K562 (cell line): ENCODE data around the gene TP53BP2. TPM values are rescaled to one million over a fixed set of nuclear protein-coding genes. Genes with fewer than 3 reads are reported as not detected.

Experiments used
- GMEB1 ChIP-seq: fragments of 250-450 bp; sonication (Bioruptor Pico); IDR thresholded peaks from 2 replicates; pipeline ENCODE4 v1.4.0; 2020; ENCODE audit warnings: mild to moderate bottlenecking
- HDAC3 ChIP-seq: fragments of 450-650 bp; IDR thresholded peaks from 2 replicates; pipeline ENCODE4 v1.6.1; 2018; ENCODE audit warnings: borderline replicate concordance, mild to moderate bottlenecking, moderate library complexity; ENCODE audit not compliant: partially characterized antibody
- POLR3A ChIP-seq: IDR thresholded peaks from 2 replicates; pipeline ENCODE4 v1.6.1; 2011; ENCODE audit warnings: borderline replicate concordance, mild to moderate bottlenecking, moderate library complexity; ENCODE audit not compliant: insufficient read length, insufficient read depth; ENCODE audit errors: extremely low read depth
- PRMT5 ChIP-seq: sonication (generic); formaldehyde crosslinking; IDR thresholded peaks from 2 replicates; pipeline ENCODE4 v1.5.0; 2020; ENCODE audit warnings: missing genetic modification reagents
- SLC30A9 ChIP-seq: fragments of 250-450 bp; sonication (Bioruptor Pico); IDR thresholded peaks from 2 replicates; pipeline ENCODE4 v1.8.0; 2022; ENCODE audit warnings: mild to moderate bottlenecking, moderate library complexity
- THRAP3 ChIP-seq: fragments of 450-650 bp; IDR thresholded peaks from 2 replicates; pipeline ENCODE4 v1.6.1; 2016; ENCODE audit warnings: mild to moderate bottlenecking, inconsistent platforms, borderline replicate concordance
- ZNF121 ChIP-seq: sonication (generic); formaldehyde crosslinking; conservative IDR thresholded peaks from 2 replicates; pipeline ENCODE4 v1.8.0; 2022; ENCODE audit warnings: missing genetic modification reagents
- ZNF146 ChIP-seq: IDR thresholded peaks from one replicate; pipeline ENCODE4 v1.6.1; 2018; ENCODE audit warnings: missing compliant biosample characterization; ENCODE audit not compliant: unreplicated experiment
- ZNF695 ChIP-seq: fragments of 450-650 bp; formaldehyde crosslinking; IDR thresholded peaks from 2 replicates; pipeline ENCODE4 v1.4.0; 2020; ENCODE audit warnings: mild to moderate bottlenecking, moderate library complexity
- polyA plus RNA-seq, 8 experiments: library from polyadenylated mRNA; depleted of rRNA in 4 of 8; stranded (reverse) in 5 of 8; unstranded in 3 of 8; fragments of >200 nt; fragmentation: Nextera tagmentation in 2 of 8; fragmentation: Illumina TruSeq in 1 of 8; extraction: Ambion mirVana in 2 of 8; extraction: Trizol in 1 of 8; gene quantifications; 2 replicates each; pipeline versions ENCODE4 v1.2.1 to v1.2.3, GENCODE V29; 2011 to 2014; ENCODE audit warnings: inconsistent platforms in 1 of 8, missing spikeins in 1 of 8
- total RNA-seq, 7 experiments: library from RNA; depleted of rRNA in 6 of 7; stranded (reverse); fragments of >200 nt in 6 of 7; fragmentation: Illumina TruSeq in 2 of 7; extraction: Trizol in 2 of 7; gene quantifications; 2 replicates each; pipeline versions ENCODE4 v1.2.1 to v1.2.3, GENCODE V29; 2011 to 2021; ENCODE audit warnings: low replicate concordance in 1 of 7
- TF ChIP-seq, protein P1 (sequence below): fragments of 250-450 bp; sonication (Bioruptor Pico); IDR thresholded peaks from 2 replicates; pipeline ENCODE4 v1.4.0; 2020; ENCODE audit warnings: mild to moderate bottlenecking, moderate library complexity, borderline replicate concordance
- TF ChIP-seq, protein P2 (sequence below): fragments of 200-800 bp; sonication (Bioruptor generic); IDR thresholded peaks from 2 replicates; pipeline ENCODE4 v1.6.1; 2016; ENCODE audit warnings: missing genetic modification characterization, missing compliant biosample characterization
- TF ChIP-seq, protein P3 (sequence below): fragments of 450-650 bp; formaldehyde crosslinking; IDR thresholded peaks from 2 replicates; pipeline ENCODE4 v1.4.0; 2020; ENCODE audit warnings: mild to moderate bottlenecking, mixed read lengths

The TP53BP2 gene
- total and polyA plus RNA-seq, 9 of the 15 experiments (the other 6 are each of a cell fraction or from before 2014, with no cell fraction given) = 17.0 to 69.6 (median 40.1) TPM

- TF ChIP-seq GMEB1 (CRISPR knock-in tag) = no peak
- no peak for TF ChIP-seq ZNF695 (CRISPR knock-in tag)
- no peak for TF ChIP-seq SLC30A9
- TF ChIP-seq, protein P1, sequence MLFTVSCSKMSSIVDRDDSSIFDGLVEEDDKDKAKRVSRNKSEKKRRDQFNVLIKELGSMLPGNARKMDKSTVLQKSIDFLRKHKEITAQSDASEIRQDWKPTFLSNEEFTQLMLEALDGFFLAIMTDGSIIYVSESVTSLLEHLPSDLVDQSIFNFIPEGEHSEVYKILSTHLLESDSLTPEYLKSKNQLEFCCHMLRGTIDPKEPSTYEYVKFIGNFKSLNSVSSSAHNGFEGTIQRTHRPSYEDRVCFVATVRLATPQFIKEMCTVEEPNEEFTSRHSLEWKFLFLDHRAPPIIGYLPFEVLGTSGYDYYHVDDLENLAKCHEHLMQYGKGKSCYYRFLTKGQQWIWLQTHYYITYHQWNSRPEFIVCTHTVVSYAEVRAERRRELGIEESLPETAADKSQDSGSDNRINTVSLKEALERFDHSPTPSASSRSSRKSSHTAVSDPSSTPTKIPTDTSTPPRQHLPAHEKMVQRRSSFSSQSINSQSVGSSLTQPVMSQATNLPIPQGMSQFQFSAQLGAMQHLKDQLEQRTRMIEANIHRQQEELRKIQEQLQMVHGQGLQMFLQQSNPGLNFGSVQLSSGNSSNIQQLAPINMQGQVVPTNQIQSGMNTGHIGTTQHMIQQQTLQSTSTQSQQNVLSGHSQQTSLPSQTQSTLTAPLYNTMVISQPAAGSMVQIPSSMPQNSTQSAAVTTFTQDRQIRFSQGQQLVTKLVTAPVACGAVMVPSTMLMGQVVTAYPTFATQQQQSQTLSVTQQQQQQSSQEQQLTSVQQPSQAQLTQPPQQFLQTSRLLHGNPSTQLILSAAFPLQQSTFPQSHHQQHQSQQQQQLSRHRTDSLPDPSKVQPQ (CRISPR knock-in tag) = no peak
- no peak for TF ChIP-seq ZNF121
- TF ChIP-seq, protein P2, sequence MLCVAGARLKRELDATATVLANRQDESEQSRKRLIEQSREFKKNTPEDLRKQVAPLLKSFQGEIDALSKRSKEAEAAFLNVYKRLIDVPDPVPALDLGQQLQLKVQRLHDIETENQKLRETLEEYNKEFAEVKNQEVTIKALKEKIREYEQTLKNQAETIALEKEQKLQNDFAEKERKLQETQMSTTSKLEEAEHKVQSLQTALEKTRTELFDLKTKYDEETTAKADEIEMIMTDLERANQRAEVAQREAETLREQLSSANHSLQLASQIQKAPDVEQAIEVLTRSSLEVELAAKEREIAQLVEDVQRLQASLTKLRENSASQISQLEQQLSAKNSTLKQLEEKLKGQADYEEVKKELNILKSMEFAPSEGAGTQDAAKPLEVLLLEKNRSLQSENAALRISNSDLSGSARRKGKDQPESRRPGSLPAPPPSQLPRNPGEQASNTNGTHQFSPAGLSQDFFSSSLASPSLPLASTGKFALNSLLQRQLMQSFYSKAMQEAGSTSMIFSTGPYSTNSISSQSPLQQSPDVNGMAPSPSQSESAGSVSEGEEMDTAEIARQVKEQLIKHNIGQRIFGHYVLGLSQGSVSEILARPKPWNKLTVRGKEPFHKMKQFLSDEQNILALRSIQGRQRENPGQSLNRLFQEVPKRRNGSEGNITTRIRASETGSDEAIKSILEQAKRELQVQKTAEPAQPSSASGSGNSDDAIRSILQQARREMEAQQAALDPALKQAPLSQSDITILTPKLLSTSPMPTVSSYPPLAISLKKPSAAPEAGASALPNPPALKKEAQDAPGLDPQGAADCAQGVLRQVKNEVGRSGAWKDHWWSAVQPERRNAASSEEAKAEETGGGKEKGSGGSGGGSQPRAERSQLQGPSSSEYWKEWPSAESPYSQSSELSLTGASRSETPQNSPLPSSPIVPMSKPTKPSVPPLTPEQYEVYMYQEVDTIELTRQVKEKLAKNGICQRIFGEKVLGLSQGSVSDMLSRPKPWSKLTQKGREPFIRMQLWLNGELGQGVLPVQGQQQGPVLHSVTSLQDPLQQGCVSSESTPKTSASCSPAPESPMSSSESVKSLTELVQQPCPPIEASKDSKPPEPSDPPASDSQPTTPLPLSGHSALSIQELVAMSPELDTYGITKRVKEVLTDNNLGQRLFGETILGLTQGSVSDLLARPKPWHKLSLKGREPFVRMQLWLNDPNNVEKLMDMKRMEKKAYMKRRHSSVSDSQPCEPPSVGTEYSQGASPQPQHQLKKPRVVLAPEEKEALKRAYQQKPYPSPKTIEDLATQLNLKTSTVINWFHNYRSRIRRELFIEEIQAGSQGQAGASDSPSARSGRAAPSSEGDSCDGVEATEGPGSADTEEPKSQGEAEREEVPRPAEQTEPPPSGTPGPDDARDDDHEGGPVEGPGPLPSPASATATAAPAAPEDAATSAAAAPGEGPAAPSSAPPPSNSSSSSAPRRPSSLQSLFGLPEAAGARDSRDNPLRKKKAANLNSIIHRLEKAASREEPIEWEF (CRISPR knock-in tag) = no peak
- TF ChIP-seq POLR3A = no peak
- TF ChIP-seq, protein P3, sequence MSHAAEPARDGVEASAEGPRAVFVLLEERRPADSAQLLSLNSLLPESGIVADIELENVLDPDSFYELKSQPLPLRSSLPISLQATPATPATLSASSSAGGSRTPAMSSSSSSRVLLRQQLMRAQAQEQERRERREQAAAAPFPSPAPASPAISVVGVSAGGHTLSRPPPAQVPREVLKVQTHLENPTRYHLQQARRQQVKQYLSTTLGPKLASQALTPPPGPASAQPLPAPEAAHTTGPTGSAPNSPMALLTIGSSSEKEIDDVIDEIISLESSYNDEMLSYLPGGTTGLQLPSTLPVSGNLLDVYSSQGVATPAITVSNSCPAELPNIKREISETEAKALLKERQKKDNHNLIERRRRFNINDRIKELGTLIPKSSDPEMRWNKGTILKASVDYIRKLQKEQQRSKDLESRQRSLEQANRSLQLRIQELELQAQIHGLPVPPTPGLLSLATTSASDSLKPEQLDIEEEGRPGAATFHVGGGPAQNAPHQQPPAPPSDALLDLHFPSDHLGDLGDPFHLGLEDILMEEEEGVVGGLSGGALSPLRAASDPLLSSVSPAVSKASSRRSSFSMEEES (CRISPR knock-in tag) = no peak
- TF ChIP-seq THRAP3 = no peak
- no peak for TF ChIP-seq ZNF146 (CRISPR knock-in tag)
- TF ChIP-seq PRMT5 (CRISPR knock-in tag) = no peak
- no peak for TF ChIP-seq HDAC3
These were observed 27.3 kb upstream of the TP53BP2 start (continued) for GRCh38 chr1:223873044-223873443.
